GM19238 (cell line): ENCODE data around the gene GK2.

Source experiments
- DNase-seq: peaks from one replicate; pipeline ENCODE4 v3.0.0; 2011; ENCODE audit warnings: low spot score; ENCODE audit not compliant: insufficient read length

Gene GK2

DNA sequence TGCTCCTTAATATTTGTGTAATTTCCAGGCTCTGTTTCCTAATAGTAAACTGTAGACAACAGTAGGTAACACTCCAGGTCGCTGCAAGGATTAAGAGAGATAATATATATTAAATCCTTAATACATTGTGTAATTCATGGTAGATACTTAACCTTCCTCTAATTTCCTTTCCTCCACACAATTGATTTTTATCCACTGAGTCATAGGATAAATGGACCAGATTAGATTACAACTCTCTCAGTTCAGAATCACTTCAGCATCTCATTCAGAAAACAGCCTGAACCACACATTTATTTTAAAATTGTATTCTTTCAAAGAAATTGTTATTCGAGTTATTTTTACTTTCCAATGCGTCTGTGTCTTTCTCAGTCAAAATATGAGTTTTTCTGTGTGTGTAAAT lies 17.1 kb downstream of the GK2 start:
- DNase-seq, result no peak

GRCh38 chr4:79385641-79386040 lies 22.4 kb downstream of the GK2 start:
- DNase-seq, result no peak

DNA sequence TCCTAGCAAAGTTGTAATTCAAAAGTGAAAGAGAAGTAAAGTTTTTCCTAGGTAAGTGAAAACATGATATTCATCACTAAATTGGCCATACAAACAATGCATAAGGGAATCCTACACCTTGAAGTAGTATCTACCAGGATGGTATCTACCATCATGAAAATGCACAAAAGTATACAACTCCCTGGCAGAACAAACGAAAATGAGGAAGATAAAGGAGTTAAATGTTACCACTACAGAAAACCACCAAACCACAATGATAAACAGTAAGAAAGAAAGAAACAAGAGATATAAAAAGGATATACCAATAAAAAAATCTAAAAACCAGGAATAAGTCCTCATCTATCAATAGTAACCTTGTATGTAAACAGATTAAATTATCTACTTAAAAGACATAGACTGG lies 26.9 kb downstream of the GK2 start:
- no peak for DNase-seq

GRCh38 chr4:79370026-79370425 lies 38.0 kb downstream of the GK2 start:
- no peak for DNase-seq

- no peak for DNase-seq
Observed at GRCh38 chr4:79367096-79367495, 40.9 kb downstream of the GK2 start.

- no peak for DNase-seq
Observed at GRCh38 chr4:79366422-79366821, 41.6 kb downstream of the GK2 start.

GRCh38 chr4:79364061-79364460 lies 44.0 kb downstream of the GK2 start:
- DNase-seq, result no peak

- no peak for DNase-seq
Observed at GRCh38 chr4:79362626-79363025, 45.4 kb downstream of the GK2 start.

DNA sequence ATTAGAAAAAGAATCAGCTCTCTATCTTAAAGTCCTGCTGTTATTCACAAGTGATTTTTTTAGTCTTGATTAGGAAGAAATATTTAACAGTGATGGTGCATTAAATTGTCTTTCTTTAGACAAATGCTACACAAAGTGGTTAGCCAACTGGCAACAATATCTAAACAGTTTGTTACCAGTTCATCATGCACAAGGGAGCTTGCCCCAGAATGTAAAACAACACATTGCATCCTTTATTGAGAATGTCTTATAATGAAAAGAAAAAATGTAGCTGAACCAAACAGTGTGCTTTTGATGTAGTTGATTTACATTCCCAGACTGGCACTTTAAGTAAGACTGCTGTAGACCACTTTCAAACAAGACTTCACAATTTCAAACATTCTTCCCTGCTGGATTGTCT lies 48.0 kb downstream of the GK2 start:
- DNase-seq, result no peak

GRCh38 chr4:79358438-79358837 lies 49.6 kb downstream of the GK2 start:
- no peak for DNase-seq

DNA sequence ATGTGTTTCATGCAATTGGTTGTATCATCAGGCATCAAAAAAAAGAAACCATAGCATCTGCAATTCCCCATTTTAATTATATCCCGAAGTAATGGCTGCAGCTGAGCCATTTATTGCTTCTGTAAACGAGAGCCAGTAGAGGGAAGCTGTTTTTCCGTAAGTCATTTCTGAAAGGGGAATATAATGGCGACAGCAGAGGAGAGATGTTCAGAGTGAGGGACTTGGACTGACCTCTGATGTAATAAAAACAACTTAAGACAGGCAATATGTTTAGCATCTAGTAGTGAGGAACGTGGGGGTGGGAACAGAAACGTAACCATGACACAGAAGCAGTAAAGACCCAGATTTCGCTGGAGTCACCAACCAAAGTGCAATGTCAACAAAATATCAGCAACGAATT lies 50.7 kb downstream of the GK2 start:
- no peak for DNase-seq
